ENCODE measurements around the gene TMEM100. TPM values are rescaled to one million over a fixed set of nuclear protein-coding genes. Genes with fewer than 3 reads are reported as not detected.

TMEM100 gene
- total and polyA plus RNA-seq, 2 donors (not counting 3 experiments of a cell fraction or from before 2014, with no cell fraction given) = not detected

DNA sequence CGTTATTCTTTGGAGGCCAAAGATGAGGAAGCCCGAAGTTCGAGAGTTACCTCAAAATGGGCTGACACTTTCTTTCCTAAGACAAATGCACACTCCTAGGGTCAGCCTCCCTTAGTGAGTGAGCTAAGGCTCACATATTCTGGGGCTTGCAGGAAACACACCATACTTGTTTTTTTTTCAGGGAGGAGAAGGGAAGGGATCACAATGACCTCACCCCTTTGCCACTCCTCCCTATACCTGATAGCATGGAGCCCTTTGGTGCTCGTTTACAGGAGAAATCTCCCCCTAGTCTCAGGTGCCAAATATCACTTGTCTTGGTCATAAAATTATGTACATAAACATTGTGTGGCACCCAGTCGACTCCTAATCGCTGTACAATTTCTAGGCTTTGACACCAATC, 4.6 kb upstream of the TMEM100 start:
- TF ChIP-seq MYC (IDR thresholded peaks at IDR 0.05; ENCODE audit: low read depth, low read length) (no peak), POLR2A (IDR thresholded peaks at IDR 0.05; ENCODE audit: low read depth, low read length) (no peak), POLR2AphosphoS5 (IDR thresholded peaks at IDR 0.05; ENCODE audit: insufficient read depth, low read depth, low read length) (no peak), EZH2 (IDR thresholded peaks at IDR 0.05; ENCODE audit: borderline replicate concordance, low read depth, low read length, severe bottlenecking) (no peak), FOS (IDR thresholded peaks at IDR 0.05; ENCODE audit: borderline replicate concordance, insufficient read depth, low read length) (no peak), GATA2 (IDR thresholded peaks at IDR 0.05; ENCODE audit: insufficient read depth, insufficient read length, low read depth, low read length) (no peak), JUN (IDR thresholded peaks at IDR 0.05; ENCODE audit: borderline replicate concordance, insufficient read depth, insufficient read length, low read depth) (no peak)
- TF ChIP-seq, protein P1, sequence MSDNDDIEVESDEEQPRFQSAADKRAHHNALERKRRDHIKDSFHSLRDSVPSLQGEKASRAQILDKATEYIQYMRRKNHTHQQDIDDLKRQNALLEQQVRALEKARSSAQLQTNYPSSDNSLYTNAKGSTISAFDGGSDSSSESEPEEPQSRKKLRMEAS (IDR thresholded peaks at IDR 0.05; ENCODE audit: insufficient read depth, insufficient read length) = no peak
- TF ChIP-seq, protein P2, sequence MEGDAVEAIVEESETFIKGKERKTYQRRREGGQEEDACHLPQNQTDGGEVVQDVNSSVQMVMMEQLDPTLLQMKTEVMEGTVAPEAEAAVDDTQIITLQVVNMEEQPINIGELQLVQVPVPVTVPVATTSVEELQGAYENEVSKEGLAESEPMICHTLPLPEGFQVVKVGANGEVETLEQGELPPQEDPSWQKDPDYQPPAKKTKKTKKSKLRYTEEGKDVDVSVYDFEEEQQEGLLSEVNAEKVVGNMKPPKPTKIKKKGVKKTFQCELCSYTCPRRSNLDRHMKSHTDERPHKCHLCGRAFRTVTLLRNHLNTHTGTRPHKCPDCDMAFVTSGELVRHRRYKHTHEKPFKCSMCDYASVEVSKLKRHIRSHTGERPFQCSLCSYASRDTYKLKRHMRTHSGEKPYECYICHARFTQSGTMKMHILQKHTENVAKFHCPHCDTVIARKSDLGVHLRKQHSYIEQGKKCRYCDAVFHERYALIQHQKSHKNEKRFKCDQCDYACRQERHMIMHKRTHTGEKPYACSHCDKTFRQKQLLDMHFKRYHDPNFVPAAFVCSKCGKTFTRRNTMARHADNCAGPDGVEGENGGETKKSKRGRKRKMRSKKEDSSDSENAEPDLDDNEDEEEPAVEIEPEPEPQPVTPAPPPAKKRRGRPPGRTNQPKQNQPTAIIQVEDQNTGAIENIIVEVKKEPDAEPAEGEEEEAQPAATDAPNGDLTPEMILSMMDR (IDR thresholded peaks at IDR 0.05; ENCODE audit: extremely low read depth in 1 of 2, insufficient read depth in 1 of 2, low read depth in 1 of 2, low read length in 2 of 2) = no peak
- no peaks in the 10 kb centered on the region for H3K27me3 ChIP-seq (ENCODE audit: control insufficient read depth in 2 of 2, insufficient read depth in 2 of 2, low read length in 2 of 2)
- DNase-seq (ENCODE audit: low read depth, low spot score) = no peak
- dilution Hi-C loops (cut with MboI; ENCODE audit: extremely low pct_ligation_motif_present, low sequenced_read_pairs) (no loop called here), intact Hi-C loops (cut with micrococcal nuclease) (no loop called here)
- no peaks in the 10 kb centered on the region for H3K36me3 ChIP-seq (ENCODE audit: control insufficient read depth in 2 of 2, extremely low read depth in 1 of 2, insufficient read depth in 2 of 2, low read length in 2 of 2)
- H3K4me3 ChIP-seq (replicated peaks in 1 of 3; ENCODE audit: insufficient read depth in 1 of 3, low read depth in 1 of 3, low read length in 3 of 3) = no peak overlapping the region
- H3K9me3 ChIP-seq (replicated peaks; ENCODE audit: control insufficient read depth, insufficient read depth, low read length) = no peaks in the 10 kb centered on the region
- H3K4me2 ChIP-seq (ENCODE audit: insufficient read depth, low read length) = no peak overlapping the region
- no TSS peak for BruUV-seq (replicated peaks)
- no peaks in the 10 kb centered on the region for H3K79me2 ChIP-seq (ENCODE audit: control insufficient read depth, insufficient read depth, low read length)
- CTCF ChIA-PET = interaction anchor here (1.3 to 2.4 kb wide), 2 partner anchors 9 kb away, joined by 6 to 10 read pairs; no protein-coding TSS in a partner anchor
- H3K9ac ChIP-seq (replicated peaks; ENCODE audit: extremely low read depth, insufficient read depth, low read length) = no peak overlapping the region
- H3K27ac ChIP-seq (ENCODE audit: insufficient read depth, low read depth, low read length) = no peak overlapping the region
- H3K4me1 ChIP-seq (ENCODE audit: control insufficient read depth, extremely low read depth, insufficient read depth, low read length) = peaks cover 8% of the 10 kb centered on the region
- no peaks in the 10 kb centered on the region for H3K9me1 ChIP-seq (replicated peaks; ENCODE audit: control insufficient read depth, extremely low read depth, insufficient read depth, low read length)
- FAIRE-seq = no peak
- H4K20me1 ChIP-seq (replicated peaks; ENCODE audit: control insufficient read depth, extremely low read depth, insufficient read depth, low read length) = no peaks in the 10 kb centered on the region
- POLR2A ChIA-PET = no interaction called here
- no peak overlapping the region for H2AFZ ChIP-seq (ENCODE audit: low read depth, low read length)

All from endothelial cell of umbilical vein (primary cell).